ENCODE measurements around the gene SMARCD3. TPM values are rescaled to one million over a fixed set of nuclear protein-coding genes. Genes with fewer than 3 reads are reported as not detected.

Gene SMARCD3
- polyA plus RNA-seq, 3 donors: 104 to 183 (median 112) TPM

- no peaks in the 10 kb centered on the region for H4K20me1 ChIP-seq (ENCODE audit: insufficient read depth, low read length)
- peaks cover 27% of the 10 kb centered on the region for H3K4me1 Mint-ChIP-seq
- H3K27me3 ChIP-seq (ENCODE audit: control insufficient read depth in 2 of 2, insufficient read depth in 2 of 2, low read length in 2 of 2): no peaks in the 10 kb centered on the region
- H3K4me3 ChIP-seq (replicated peaks in 1 of 3; ENCODE audit: low read depth in 2 of 3, low read length in 3 of 3): no peak overlapping the region
- H3K4me1 ChIP-seq (ENCODE audit: control insufficient read depth in 1 of 2, insufficient read depth in 2 of 2, low read length in 2 of 2): peaks cover 23 to 27% of the 10 kb centered on the region in 2 donors
- H3K9ac ChIP-seq (ENCODE audit: insufficient read depth, low read length, poor library complexity, severe bottlenecking): no peak overlapping the region
- H3K79me2 ChIP-seq (ENCODE audit: insufficient read depth, low read length): peaks cover 19% of the 10 kb centered on the region
- H3K27ac ChIP-seq (ENCODE audit: low read depth in 1 of 2, low read length in 2 of 2): no peak overlapping the region
- DNase-seq: no peak
- no peaks in the 10 kb centered on the region for H3K27me3 Mint-ChIP-seq (ENCODE audit: low read depth in 3 of 3)
- H3K4me2 ChIP-seq (replicated peaks; ENCODE audit: extremely low read depth, low read length, poor library complexity, severe bottlenecking): no peak overlapping the region
- H3K36me3 ChIP-seq (replicated peaks in 1 of 2; ENCODE audit: control insufficient read depth in 1 of 2, insufficient read depth in 2 of 2, low read length in 2 of 2): peaks cover 46 to 64% of the 10 kb centered on the region in 2 donors
- WGBS (ENCODE audit: insufficient coverage): 96% methylated on average over 12 of the region's 14 CpGs
- H3K4me3 Mint-ChIP-seq: no peak overlapping the region
- H3K9me3 ChIP-seq (replicated peaks in 1 of 2; ENCODE audit: control insufficient read depth in 1 of 2, insufficient read depth in 1 of 2, low read length in 2 of 2): no peaks in the 10 kb centered on the region
- TF ChIP-seq CTCF (IDR thresholded peaks at IDR 0.05): no peak
- H3K27ac Mint-ChIP-seq: peak overlapping the region in 1 of 7 donors; percentile 58
- peaks cover 0 to 2% (median 0%) of the 10 kb centered on the region in 7 donors for H3K9me3 Mint-ChIP-seq
- intact Hi-C loops (cut with micrococcal nuclease): loop anchor here in 1 of 2 donors (10.0 kb wide), 1 partner anchor 291 kb away; the partner anchor contains the start of gene RHEB
- peaks cover 54 to 66% of the 10 kb centered on the region in 2 donors for H3K36me3 Mint-ChIP-seq
- no peak overlapping the region for H2AFZ ChIP-seq (ENCODE audit: insufficient read depth, low read depth, low read length, poor library complexity, severe bottlenecking)
Measured at GRCh38 chr7:151223728-151224127, 24.8 kb downstream of the SMARCD3 start.

- H3K27ac Mint-ChIP-seq: no peak overlapping the region
- H3K27me3 Mint-ChIP-seq (ENCODE audit: low read depth in 3 of 3): peaks cover 0 to 3% (median 0%) of the 10 kb centered on the region in 3 donors
Measured at GRCh38 chr7:151218170-151218569, 30.3 kb downstream of the SMARCD3 start.

More at GRCh38 chr7:151218170-151218569, 30.3 kb downstream of the SMARCD3 start:
- no peaks in the 10 kb centered on the region for H3K27me3 ChIP-seq (ENCODE audit: control insufficient read depth in 2 of 2, insufficient read depth in 2 of 2, low read length in 2 of 2)
- no peak overlapping the region for H3K4me2 ChIP-seq (replicated peaks; ENCODE audit: extremely low read depth, low read length, poor library complexity, severe bottlenecking)
- H3K9me3 Mint-ChIP-seq: peaks cover 0 to 2% (median 0%) of the 10 kb centered on the region in 7 donors
- H3K4me3 ChIP-seq (replicated peaks in 1 of 3; ENCODE audit: low read depth in 2 of 3, low read length in 3 of 3): no peak overlapping the region
- no peaks in the 10 kb centered on the region for H4K20me1 ChIP-seq (ENCODE audit: insufficient read depth, low read length)
- peaks cover 82 to 100% of the 10 kb centered on the region in 2 donors for H3K36me3 ChIP-seq (replicated peaks in 1 of 2; ENCODE audit: control insufficient read depth in 1 of 2, insufficient read depth in 2 of 2, low read length in 2 of 2)
- intact Hi-C loops (cut with micrococcal nuclease): no loop called here
- H3K79me2 ChIP-seq (ENCODE audit: insufficient read depth, low read length): no peaks in the 10 kb centered on the region
- no peaks in the 10 kb centered on the region for H3K9me3 ChIP-seq (replicated peaks in 1 of 2; ENCODE audit: control insufficient read depth in 1 of 2, insufficient read depth in 1 of 2, low read length in 2 of 2)
- no peak overlapping the region for H3K4me3 Mint-ChIP-seq
- no peak overlapping the region for H3K27ac ChIP-seq (ENCODE audit: low read depth in 1 of 2, low read length in 2 of 2)
- H3K36me3 Mint-ChIP-seq: peaks cover 83 to 96% of the 10 kb centered on the region in 2 donors
- TF ChIP-seq CTCF (IDR thresholded peaks at IDR 0.05): no peak
- no peak for DNase-seq
- no peaks in the 10 kb centered on the region for H3K4me1 Mint-ChIP-seq
- no peak overlapping the region for H2AFZ ChIP-seq (ENCODE audit: insufficient read depth, low read depth, low read length, poor library complexity, severe bottlenecking)
- WGBS (ENCODE audit: insufficient coverage): 96% methylated on average over 6 of the region's 9 CpGs
- no peaks in the 10 kb centered on the region for H3K4me1 ChIP-seq (ENCODE audit: control insufficient read depth in 1 of 2, insufficient read depth in 2 of 2, low read length in 2 of 2)
- no peak overlapping the region for H3K9ac ChIP-seq (ENCODE audit: insufficient read depth, low read length, poor library complexity, severe bottlenecking)

Measured in CD14-positive monocyte (primary cell).